Measurements from ENCODE around the gene HOXC6. TPM values are rescaled to one million over a fixed set of nuclear protein-coding genes. Genes with fewer than 3 reads are reported as not detected.

The HOXC6 gene
- total and polyA plus RNA-seq, 2 of the 8 experiments (the other 6 are each of a cell fraction or from before 2014, with no cell fraction given): not detected

GRCh38 chr12:54031480-54031879, 3.2 kb downstream of the HOXC6 start:
- no peak for FAIRE-seq

More at GRCh38 chr12:54031480-54031879, 3.2 kb downstream of the HOXC6 start:
- Histone ChIP-seq H3K18ac (ENCODE audit: extremely low read depth, low read length) (no peak overlapping the region), H3K4me3 (ENCODE audit: extremely low read depth in 1 of 4, insufficient read depth in 2 of 4, low read depth in 3 of 4, low read length in 4 of 4) (no peak overlapping the region), H4K20me1 (replicated peaks in 1 of 2; ENCODE audit: control insufficient read depth in 1 of 2, insufficient read depth in 2 of 2, low read length in 2 of 2) (peaks cover 12 to 15% of the 10 kb centered on the region in 2 experiments), H3K4ac (replicated peaks; ENCODE audit: insufficient read length, low read depth, low read length) (no peak overlapping the region), H2BK20ac (ENCODE audit: low read length) (no peak overlapping the region), H3K4me1 (replicated peaks in 1 of 4; ENCODE audit: control insufficient read depth in 3 of 4, insufficient read depth in 4 of 4, low read length in 3 of 4) (peaks cover 0 to 9% (median 2%) of the 10 kb centered on the region in 4 experiments; a peak in 5 of 7 replicates), H3K79me2 (ENCODE audit: control insufficient read depth in 1 of 2, insufficient read depth in 2 of 2, low read length in 2 of 2) (no peaks in the 10 kb centered on the region), H2AK5ac (ENCODE audit: low read depth, low read length) (no peak overlapping the region), H3K23me2 (ENCODE audit: low read depth, low read length) (no peaks in the 10 kb centered on the region), H4K5ac (ENCODE audit: insufficient read length, low read depth, low read length) (no peak overlapping the region), H3K79me1 (ENCODE audit: low read depth, low read length) (no peaks in the 10 kb centered on the region), H3K23ac (ENCODE audit: insufficient read length) (no peak overlapping the region), H2BK12ac (ENCODE audit: low read depth, low read length) (no peak overlapping the region), H3K14ac (ENCODE audit: insufficient read length) (no peak overlapping the region), H3K27me3 (replicated peaks in 1 of 4; ENCODE audit: control insufficient read depth in 3 of 4, extremely low read depth in 1 of 4, insufficient read depth in 3 of 4, low read length in 3 of 4) (peaks cover 96 to 100% (median 98%) of the 10 kb centered on the region in 4 experiments), H3K36me3 (ENCODE audit: control insufficient read depth in 2 of 4, insufficient read depth in 4 of 4, low read length in 3 of 4) (peaks cover 0 to 8% (median 0%) of the 10 kb centered on the region in 4 experiments; a peak in 1 of 8 replicates), H2BK15ac (ENCODE audit: low read length) (no peak overlapping the region), H2AFZ (ENCODE audit: low read length) (no peak overlapping the region), H4K8ac (ENCODE audit: extremely low read depth, insufficient read depth, low read length) (no peak overlapping the region), H3K27ac (ENCODE audit: low read depth, low read length) (no peak overlapping the region), H2BK5ac (ENCODE audit: low read depth, low read length) (no peak overlapping the region), H4K91ac (replicated peaks; ENCODE audit: insufficient read length, low read length) (no peak overlapping the region), H3K9me3 (ENCODE audit: insufficient read depth in 2 of 2, low read depth in 1 of 2, low read length in 1 of 2) (no peaks in the 10 kb centered on the region; a peak in 1 of 4 replicates), H2BK120ac (replicated peaks; ENCODE audit: low read depth, low read length) (no peak overlapping the region), H3K56ac (replicated peaks; ENCODE audit: insufficient read length, low read depth, low read length) (no peak overlapping the region), H3K9ac (replicated peaks in 1 of 4; ENCODE audit: extremely low read depth in 1 of 4, low read depth in 3 of 4, low read length in 3 of 4) (no peak overlapping the region), H3K4me2 (ENCODE audit: insufficient read depth in 1 of 2, low read depth in 2 of 2, low read length in 2 of 2) (no peak overlapping the region)
- DNase-seq (ENCODE audit: low read depth in 1 of 2, low spot score in 2 of 2): no peak
- ChIA-PET CTCF (ENCODE audit: partially characterized antibody) (interaction anchor here (0.6 to 20.0 kb wide), 36 partner anchors 8 to 554 kb away, joined by 3 to 339 read pairs (median 6); partner anchors contain the start of genes HOXC10, HOXC12, HOXC4 and HOXC8), POLR2A (ENCODE audit: partially characterized antibody) (no interaction called here)
- WGBS, 2 experiments (ENCODE audit: extremely low coverage in 1 of 2, insufficient coverage in 1 of 2, insufficient read length in 1 of 2, insufficient replicate concordance in 2 of 2, low coverage in 1 of 2, low lambda C conversion rate in 2 of 2, missing lambda C conversion rate in 1 of 2): 31% methylated on average over 14 of the region's 16 CpGs; no CpG with 5 or more reads in 1 of the 2 experiments
- TF ChIP-seq EZH2 (IDR thresholded peaks at IDR 0.05; ENCODE audit: low read depth, low read length, severe bottlenecking) (peak; percentile 61), ATF2 (IDR thresholded peaks at IDR 0.05; ENCODE audit: low read length) (no peak), SUZ12 (IDR thresholded peaks at IDR 0.05; ENCODE audit: low read length) (peak; percentile 43; the same call in 1 of the 2 replicates)

All from H1 (cell line).